Naive thymus-derived CD4-positive, alpha-beta T cell (primary cell): ENCODE measurements around the gene UBXN11. TPM values are rescaled to one million over a fixed set of nuclear protein-coding genes. Genes with fewer than 3 reads are reported as not detected.

Source experiments
- ATAC-seq: fragments of 150-1000 bp; cut with Tn5 transposase; 2 replicates; pipeline ENCODE4 v1.10.0; 2021; ENCODE audit warnings: mild to moderate bottlenecking, moderate library complexity
- CTCF ChIA-PET: fragments of 350-600 bp; sonication (Branson Sonifier 250); formaldehyde crosslinking; loops from one replicate; lab custom pipeline; 2021; ENCODE audit warnings: antibody characterized with exemption; lab: Charles Lee
- POLR2A ChIA-PET: fragments of 350-600 bp; sonication (Branson Sonifier 250); formaldehyde crosslinking; loops from one replicate; lab custom pipeline; 2021; ENCODE audit warnings: antibody characterized with exemption, inconsistent platforms; lab: Charles Lee
- DNase-seq, 9 donors: peaks; one replicate each; pipeline versions ENCODE4 v3.0.0 to v3.0.0-alpha.2; 2020 to 2022; ENCODE audit warnings: mixed read lengths in 1 of 9
- H3K27ac ChIP-seq: one replicate; pipeline ENCODE4 v1.7.0; 2013; ENCODE audit warnings: mild to moderate bottlenecking, low read depth, low read length, moderate library complexity
- H3K27me3 ChIP-seq, 2 donors: one replicate each; pipeline ENCODE4 v1.7.0; 2013; ENCODE audit warnings: low read length in 2 of 2, mild to moderate bottlenecking in 2 of 2, moderate library complexity in 2 of 2; ENCODE audit not compliant: control insufficient read depth in 2 of 2, insufficient read depth in 2 of 2
- H3K36me3 ChIP-seq, 3 experiments: 1 replicate in 2 of 3; 2 replicates in 1 of 3; pipeline ENCODE4 v1.7.0; 2013; ENCODE audit warnings: low read length in 3 of 3, mild to moderate bottlenecking in 3 of 3, moderate library complexity in 1 of 3; ENCODE audit not compliant: insufficient read depth in 3 of 3, control insufficient read depth in 2 of 3
- H3K4me1 ChIP-seq, 2 donors: one replicate each; pipeline ENCODE4 v1.7.0; 2013; ENCODE audit warnings: low read length in 2 of 2, mild to moderate bottlenecking in 2 of 2, moderate library complexity in 1 of 2; ENCODE audit not compliant: control insufficient read depth in 2 of 2, insufficient read depth in 2 of 2
- H3K4me3 ChIP-seq: 2 replicates; pipeline ENCODE4 v1.7.0; 2013; ENCODE audit warnings: mild to moderate bottlenecking, low read length
- H3K9me3 ChIP-seq, 3 experiments: 1 replicate in 2 of 3; 2 replicates in 1 of 3; pipeline ENCODE4 v1.7.0; 2013; ENCODE audit warnings: low read length in 3 of 3; ENCODE audit not compliant: control insufficient read depth in 2 of 3
- H3K27ac Mint-ChIP-seq, 9 donors: one replicate each; pipeline ENCODE4 v1.8.0; 2020 to 2022; ENCODE audit warnings: mixed read lengths in 9 of 9, mild to moderate bottlenecking in 8 of 9, moderate library complexity in 5 of 9, inconsistent platforms in 2 of 9
- H3K27me3 Mint-ChIP-seq, 5 donors: one replicate each; pipeline ENCODE4 v1.8.0; 2021 to 2022; ENCODE audit warnings: mixed read lengths in 5 of 5, mild to moderate bottlenecking in 1 of 5
- H3K36me3 Mint-ChIP-seq, 5 donors: one replicate each; pipeline ENCODE4 v1.8.0; 2020 to 2022; ENCODE audit warnings: mixed read lengths in 5 of 5, mild to moderate bottlenecking in 3 of 5, inconsistent platforms in 1 of 5
- H3K4me1 Mint-ChIP-seq, 7 donors: one replicate each; pipeline ENCODE4 v1.8.0; 2020 to 2022; ENCODE audit warnings: mixed read lengths in 7 of 7, mild to moderate bottlenecking in 3 of 7, inconsistent platforms in 1 of 7
- H3K4me3 Mint-ChIP-seq, 10 donors: one replicate each; pipeline ENCODE4 v1.8.0; 2020 to 2022; ENCODE audit warnings: mild to moderate bottlenecking in 10 of 10, mixed read lengths in 10 of 10, moderate library complexity in 6 of 10, inconsistent platforms in 2 of 10
- H3K9me3 Mint-ChIP-seq, 11 donors: one replicate each; pipeline ENCODE4 v1.8.0; 2020 to 2022; ENCODE audit warnings: mixed read lengths in 11 of 11, mild to moderate bottlenecking in 4 of 11, inconsistent platforms in 1 of 11, moderate library complexity in 1 of 11
- intact Hi-C, 2 donors: fragments of 100-400 bp; cut with micrococcal nuclease; formaldehyde crosslinking; loops; one replicate each; pipeline ENCODE4 v1.15.1; 2023
- polyA plus RNA-seq, 2 donors: library from polyadenylated mRNA; unstranded; fragments of 300-500 nt; fragmentation: Illumina TruSeq; gene quantifications; one replicate each; pipeline ENCODE4 v1.2.3, GENCODE V29; 2021
- total RNA-seq, 6 experiments: library from RNA in 5 of 6; stranded (reverse) in 5 of 6; gene quantifications; 1 replicate in 5 of 6; 2 replicates in 1 of 6; pipeline ENCODE4 v1.2.3 and lab custom pipeline; 2021 to 2026

The UBXN11 gene
- total and polyA plus RNA-seq, 7 experiments from 2014 or later = 10.5 to 131 (median 49.6) TPM

DNA sequence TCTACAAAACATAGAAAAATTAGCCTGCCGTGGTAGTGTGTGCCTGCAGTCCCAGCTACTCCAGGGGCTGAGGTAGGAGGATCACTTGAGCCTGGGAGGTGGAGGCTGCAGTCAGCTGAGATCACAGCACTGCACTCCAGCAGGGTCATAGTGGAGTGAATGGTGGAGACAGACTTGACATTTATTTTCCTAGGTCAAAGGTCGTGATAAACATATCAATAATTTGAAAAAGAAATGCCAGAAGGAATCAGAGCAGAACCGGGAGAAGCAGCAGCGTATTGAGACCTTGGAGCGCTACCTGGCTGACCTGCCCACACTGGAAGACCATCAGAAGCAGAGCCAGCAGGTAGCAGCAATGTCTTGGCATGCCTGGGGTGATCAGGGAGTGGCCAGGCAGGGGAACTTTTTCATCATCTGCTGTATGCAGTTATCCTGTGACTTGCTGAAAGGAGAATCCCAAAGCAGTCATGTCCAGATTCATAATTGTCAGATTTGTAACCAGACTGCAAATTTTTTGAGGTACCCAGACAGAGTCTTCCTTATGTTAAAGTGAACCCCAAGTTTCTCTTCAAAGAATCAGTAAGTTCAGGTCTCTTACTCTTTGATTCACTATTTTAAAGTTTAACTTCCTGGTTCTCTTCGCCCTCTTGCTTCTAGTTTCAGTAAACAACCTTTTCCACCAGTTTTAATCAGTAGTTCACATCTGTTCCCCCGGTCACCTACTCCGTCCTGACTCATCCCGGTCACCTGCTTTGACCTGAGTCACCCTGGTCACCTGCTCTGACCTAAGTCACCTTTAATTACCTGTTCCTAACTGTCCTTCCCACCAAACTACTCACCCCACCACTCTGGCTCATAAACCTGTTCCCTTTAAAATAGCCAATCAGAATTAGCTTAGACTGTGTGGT is 37.9 kb downstream of the UBXN11 start:
- Mint-ChIP-seq H3K4me1 (peaks cover 0 to 6% (median 0%) of the 10 kb centered on the region in 7 donors), H3K4me3 (no peak overlapping the region), H3K27me3 (no peaks in the 10 kb centered on the region), H3K27ac (peak overlapping the region in 1 of 9 donors; percentile 65), H3K36me3 (peaks cover 22 to 66% (median 39%) of the 10 kb centered on the region in 5 donors), H3K9me3 (peaks cover 0 to 15% (median 8%) of the 10 kb centered on the region in 11 donors)
- ChIA-PET POLR2A (interaction anchor here (1.0 to 26.8 kb wide), 2 partner anchors 45 to 70 kb away, joined by 3 to 1967 read pairs; partner anchors contain the start of genes CD52 and UBXN11), CTCF (interaction anchor here (1.0 kb wide), 1 partner anchor 96 kb away, joined by 4 read pairs; no protein-coding TSS in a partner anchor)
- Histone ChIP-seq H3K9me3 (peaks cover 0 to 9% (median 4%) of the 10 kb centered on the region in 3 experiments), H3K27ac (no peak overlapping the region), H3K4me3 (no peak overlapping the region), H3K36me3 (peaks cover 0 to 60% (median 0%) of the 10 kb centered on the region in 3 experiments), H3K4me1 (no peaks in the 10 kb centered on the region), H3K27me3 (no peaks in the 10 kb centered on the region)
- intact Hi-C loops = no loop called here
- DNase-seq (no peak), ATAC-seq (no peak)

DNA sequence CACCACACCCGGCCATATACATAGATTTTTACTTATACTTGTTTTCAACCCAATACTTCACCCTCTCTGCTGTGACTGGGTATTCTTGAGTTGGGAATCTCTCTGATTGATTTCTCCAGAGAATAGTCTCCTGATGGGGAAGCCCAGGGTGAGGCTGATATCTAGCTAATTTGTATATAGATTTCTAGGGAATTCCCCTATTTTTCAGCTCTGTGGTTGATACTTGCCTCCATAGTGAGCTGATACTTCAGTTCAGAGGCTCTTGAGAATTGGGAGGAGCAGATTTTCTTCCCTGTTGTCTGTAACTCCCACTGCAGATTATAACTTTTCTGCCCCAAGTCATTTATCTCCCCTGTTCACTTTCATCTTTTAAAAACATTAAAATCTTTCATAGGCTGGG is 41.0 kb downstream of the UBXN11 start:
- Histone ChIP-seq H3K9me3 (peaks cover 0 to 9% (median 4%) of the 10 kb centered on the region in 3 experiments), H3K36me3 (peaks cover 0 to 59% (median 0%) of the 10 kb centered on the region in 3 experiments), H3K27ac (no peak overlapping the region), H3K4me1 (no peaks in the 10 kb centered on the region), H3K27me3 (no peaks in the 10 kb centered on the region), H3K4me3 (no peak overlapping the region)
- Mint-ChIP-seq H3K4me1 (peaks cover 0 to 6% (median 0%) of the 10 kb centered on the region in 7 donors), H3K9me3 (peaks cover 0 to 15% (median 8%) of the 10 kb centered on the region in 11 donors), H3K27ac (no peak overlapping the region), H3K36me3 (peaks cover 14 to 66% (median 46%) of the 10 kb centered on the region in 5 donors), H3K27me3 (no peaks in the 10 kb centered on the region), H3K4me3 (no peak overlapping the region)
- ChIA-PET POLR2A (no interaction called here), CTCF (interaction anchor here (0.6 kb wide), 1 partner anchor 61 kb away, joined by 3 read pairs; no protein-coding TSS in a partner anchor)
- no peak for DNase-seq
- ATAC-seq = no peak
- intact Hi-C loops = no loop called here

DNA sequence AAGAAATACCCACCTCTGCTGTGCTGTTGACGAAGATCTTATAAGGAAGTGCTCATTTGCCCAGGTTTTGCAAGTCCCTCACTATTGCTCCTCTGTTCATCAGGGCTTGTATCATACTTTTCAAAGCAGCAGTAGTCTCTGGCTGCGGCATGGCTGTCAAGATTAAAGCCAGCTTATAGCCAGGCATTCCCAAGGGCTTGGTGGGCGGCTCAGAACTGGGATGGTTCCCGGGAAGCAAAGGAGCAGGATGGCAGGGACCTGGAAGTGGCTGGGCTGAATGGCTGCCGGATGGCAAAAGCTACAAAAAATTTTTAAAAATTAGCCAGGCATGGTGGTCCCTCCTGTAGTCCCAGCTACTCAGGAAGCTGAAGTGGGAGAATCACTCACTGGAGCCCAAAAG is 43.2 kb downstream of the UBXN11 start:
- H3K27me3 Mint-ChIP-seq = no peaks in the 10 kb centered on the region
- DNase-seq = no peak
- Histone ChIP-seq H3K4me3 (no peak overlapping the region), H3K36me3 (peaks cover 3 to 60% (median 5%) of the 10 kb centered on the region in 3 experiments), H3K9me3 (no peaks in the 10 kb centered on the region), H3K4me1 (no peaks in the 10 kb centered on the region), H3K27ac (no peak overlapping the region), H3K27me3 (no peaks in the 10 kb centered on the region)
- no peak overlapping the region for H3K4me3 Mint-ChIP-seq
- peaks cover 0 to 9% (median 0%) of the 10 kb centered on the region in 7 donors for H3K4me1 Mint-ChIP-seq
- ChIA-PET CTCF (interaction anchor here (0.8 kb wide), 1 partner anchor 111 kb away, joined by 3 read pairs; no protein-coding TSS in a partner anchor), POLR2A (interaction anchor here (0.5 kb wide), 1 partner anchor 85 kb away, joined by 3 read pairs; no protein-coding TSS in a partner anchor)
- no peak for ATAC-seq
- intact Hi-C loops = no loop called here
- peaks cover 0 to 3% (median 1%) of the 10 kb centered on the region in 11 donors for H3K9me3 Mint-ChIP-seq
- peaks cover 17 to 62% (median 45%) of the 10 kb centered on the region in 5 donors for H3K36me3 Mint-ChIP-seq
- no peak overlapping the region for H3K27ac Mint-ChIP-seq

DNA sequence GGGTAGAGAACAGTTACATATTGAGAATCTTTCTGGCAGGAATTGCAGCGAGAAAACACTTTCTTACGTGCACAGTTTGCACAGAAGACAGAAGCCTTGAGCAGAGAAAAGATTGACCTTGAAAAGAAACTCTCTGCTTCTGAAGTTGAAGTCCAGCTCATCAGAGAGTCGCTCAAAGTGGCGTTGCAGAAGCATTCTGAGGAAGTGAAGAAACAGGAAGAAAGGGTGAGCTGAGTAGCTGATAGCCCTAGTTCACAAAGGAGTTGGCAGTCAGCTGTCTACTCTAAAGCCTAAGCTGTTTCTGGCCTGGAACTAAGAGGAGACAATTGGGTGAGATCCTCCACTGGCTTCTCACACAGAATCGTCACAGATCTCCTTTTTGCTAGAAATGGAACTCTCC is 46.9 kb downstream of the UBXN11 start:
- no peak overlapping the region for H3K4me3 ChIP-seq
- POLR2A ChIA-PET = interaction anchor here (0.6 kb wide), 1 partner anchor 10 kb away, joined by 4 read pairs; no protein-coding TSS in a partner anchor
- peaks cover 3 to 81% (median 14%) of the 10 kb centered on the region in 3 experiments for H3K36me3 ChIP-seq
- H3K27ac ChIP-seq = no peak overlapping the region
- DNase-seq (no peak), ATAC-seq (peak; percentile 80)
- Mint-ChIP-seq H3K9me3 (no peaks in the 10 kb centered on the region), H3K4me3 (no peak overlapping the region), H3K36me3 (peaks cover 19 to 66% (median 42%) of the 10 kb centered on the region in 5 donors), H3K27me3 (no peaks in the 10 kb centered on the region), H3K27ac (peak overlapping the region in 1 of 9 donors; percentile 5), H3K4me1 (peaks cover 0 to 6% (median 0%) of the 10 kb centered on the region in 7 donors)
- H3K4me1 ChIP-seq = no peaks in the 10 kb centered on the region
- CTCF ChIA-PET = no interaction called here
- intact Hi-C loops = no loop called here
- no peaks in the 10 kb centered on the region for H3K27me3 ChIP-seq
- no peaks in the 10 kb centered on the region for H3K9me3 ChIP-seq

DNA sequence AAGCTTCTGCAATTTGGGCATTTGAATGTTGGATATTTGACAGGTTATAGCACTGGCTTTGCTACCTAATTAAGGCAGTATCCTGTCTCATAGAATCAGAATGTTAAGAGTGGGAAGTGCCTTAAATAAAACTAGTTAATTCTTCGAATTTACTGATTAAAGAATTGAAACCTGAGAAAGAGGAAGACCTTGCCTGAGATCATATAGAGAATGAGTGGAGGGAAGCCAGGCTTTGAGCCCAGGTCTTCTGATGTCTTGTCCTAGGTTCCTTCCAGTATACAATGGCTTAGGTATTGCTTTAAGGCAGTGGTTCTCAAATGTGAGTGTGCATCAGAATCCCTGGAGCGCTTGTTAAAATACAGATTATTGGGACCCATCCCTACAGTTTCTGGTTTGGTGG is 47.4 kb downstream of the UBXN11 start:
- intact Hi-C loops = no loop called here

DNA sequence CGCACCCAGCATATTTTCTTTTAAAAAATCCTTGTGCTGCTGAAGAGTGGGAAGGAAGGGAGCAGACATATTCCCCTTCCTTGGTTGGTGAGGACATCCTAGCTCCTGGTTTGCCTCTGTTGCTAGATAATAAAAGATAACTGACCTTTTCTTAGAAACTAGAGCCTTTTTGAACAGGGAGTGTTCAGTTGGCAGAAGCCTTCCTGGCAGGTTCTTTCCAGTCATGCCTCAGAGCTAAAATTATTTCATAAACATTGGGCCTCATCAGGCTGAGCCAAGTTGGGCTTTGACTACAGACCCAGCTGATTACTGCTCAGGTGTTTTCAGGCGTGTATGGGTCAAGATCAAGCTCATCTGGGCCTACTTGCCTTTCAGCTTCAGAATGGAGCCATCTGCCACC is 49.2 kb downstream of the UBXN11 start:
- POLR2A ChIA-PET = interaction anchor here (1.4 kb wide), 1 partner anchor 22 kb away, joined by 3 read pairs; no protein-coding TSS in a partner anchor
- no peaks in the 10 kb centered on the region for H3K9me3 Mint-ChIP-seq
- intact Hi-C loops = no loop called here
- H3K4me1 Mint-ChIP-seq = peaks cover 0 to 10% (median 0%) of the 10 kb centered on the region in 7 donors
- ATAC-seq = no peak
- H3K27ac ChIP-seq = no peak overlapping the region
- H3K9me3 ChIP-seq = no peaks in the 10 kb centered on the region
- CTCF ChIA-PET = interaction anchor here (0.5 kb wide), 1 partner anchor 238 kb away, joined by 3 read pairs; no protein-coding TSS in a partner anchor
- H3K27me3 Mint-ChIP-seq = no peaks in the 10 kb centered on the region
- no peak overlapping the region for H3K4me3 ChIP-seq
- peaks cover 24 to 57% (median 32%) of the 10 kb centered on the region in 5 donors for H3K36me3 Mint-ChIP-seq
- no peak for DNase-seq
- H3K4me3 Mint-ChIP-seq = no peak overlapping the region
- H3K27me3 ChIP-seq = no peaks in the 10 kb centered on the region
- H3K36me3 ChIP-seq = peaks cover 3 to 60% (median 19%) of the 10 kb centered on the region in 3 experiments
- no peak overlapping the region for H3K27ac Mint-ChIP-seq
- H3K4me1 ChIP-seq = no peaks in the 10 kb centered on the region

More for the DNA sequence above, 47.4 kb downstream of the UBXN11 start:
- Mint-ChIP-seq H3K27ac (peak overlapping the region in 1 of 9 donors; percentile 5), H3K27me3 (no peaks in the 10 kb centered on the region), H3K36me3 (peaks cover 19 to 63% (median 39%) of the 10 kb centered on the region in 5 donors), H3K4me1 (peaks cover 0 to 5% (median 0%) of the 10 kb centered on the region in 7 donors), H3K4me3 (no peak overlapping the region), H3K9me3 (no peaks in the 10 kb centered on the region)
- DNase-seq = no peak
- H3K27me3 ChIP-seq = no peaks in the 10 kb centered on the region
- ATAC-seq = peak; percentile 50
- POLR2A ChIA-PET = interaction anchor here (0.6 kb wide), 1 partner anchor 10 kb away, joined by 4 read pairs; no protein-coding TSS in a partner anchor
- CTCF ChIA-PET = no interaction called here
- H3K4me3 ChIP-seq = no peak overlapping the region
- no peak overlapping the region for H3K27ac ChIP-seq
- H3K36me3 ChIP-seq = peaks cover 3 to 75% (median 14%) of the 10 kb centered on the region in 3 experiments
- no peaks in the 10 kb centered on the region for H3K9me3 ChIP-seq
- no peaks in the 10 kb centered on the region for H3K4me1 ChIP-seq
